Stimulated activated CD8-positive, alpha-beta memory T cell treated with anti-CD3 and anti-CD28 coated beads, Interleukin-4, amount 100 ng/mL, for 1 hour (primary cell): ENCODE measurements around the gene USP50.
"Not testable (repeated sequence)": the region's sequence is repeated elsewhere in the genome, so short reads cannot be mapped to it uniquely, and the experiment has no call there.

Source experiments
- DNase-seq, 2 donors: peaks; one replicate each; pipeline ENCODE4 v3.0.0-alpha.2; 2020; ENCODE audit warnings: low read depth in 2 of 2, low spot score in 1 of 2

The USP50 gene

GRCh38 chr15:50546566-50546965 lies at the start of gene USP50:
Gene USP50 (minus strand): TSS chr15:50546666. CDS start chr15:50546525, 141 bp downstream.
- DNase-seq = no peak

- no peak for DNase-seq
Measured at GRCh38 chr15:50594311-50594710, 47.8 kb upstream of the USP50 start.

GRCh38 chr15:50593761-50594160 lies 47.3 kb upstream of the USP50 start:
- DNase-seq = no peak

GRCh38 chr15:50590288-50590687 lies 43.8 kb upstream of the USP50 start:
- DNase-seq = no peak

DNA sequence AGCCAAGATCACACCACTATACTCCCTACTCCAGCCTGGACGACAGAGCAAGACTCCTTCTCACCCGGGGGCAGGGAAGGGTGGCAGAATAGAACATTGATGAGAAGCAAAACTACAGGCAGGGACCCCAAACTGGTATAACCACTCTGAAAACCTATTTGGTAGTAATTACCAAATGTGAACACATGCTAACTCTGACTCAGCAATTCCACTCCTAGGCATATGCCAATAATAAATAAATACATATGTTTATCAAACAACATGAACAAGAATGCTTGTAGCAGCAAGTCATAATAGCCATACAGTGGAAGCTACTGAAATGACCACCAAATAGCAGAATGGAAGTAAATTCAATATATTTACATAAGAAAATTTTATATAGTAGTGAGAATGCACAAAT lies 31.0 kb upstream of the USP50 start:
- no peak for DNase-seq

DNA sequence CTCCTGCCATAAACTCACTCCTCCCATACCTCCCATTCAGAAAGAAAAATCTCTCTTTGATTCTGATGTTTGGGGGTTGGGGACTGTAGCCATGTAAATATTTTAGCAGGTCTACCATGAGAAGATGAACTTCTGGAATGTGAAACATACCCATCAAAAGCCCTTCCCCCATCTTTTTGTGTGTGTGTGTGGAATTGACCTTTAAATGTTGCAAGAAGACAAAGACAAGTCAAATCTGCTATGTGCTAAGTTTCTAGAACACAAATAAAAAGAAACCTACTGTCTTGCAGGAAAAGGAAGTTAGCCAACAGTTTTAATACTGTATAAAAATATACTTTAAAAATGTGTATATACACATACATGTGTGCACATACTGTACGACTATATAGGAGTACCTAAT lies 29.7 kb upstream of the USP50 start:
- DNase-seq = no peak

- not testable (repeated sequence) for DNase-seq
Measured at GRCh38 chr15:50573842-50574241, 27.4 kb upstream of the USP50 start.

- no peak for DNase-seq
Measured at GRCh38 chr15:50563756-50564155, 17.3 kb upstream of the USP50 start.

GRCh38 chr15:50562735-50563640 lies 16.5 kb upstream of the USP50 start:
- no peak for DNase-seq

- no peak for DNase-seq
Measured at GRCh38 chr15:50558012-50558411, 11.5 kb upstream of the USP50 start.

DNA sequence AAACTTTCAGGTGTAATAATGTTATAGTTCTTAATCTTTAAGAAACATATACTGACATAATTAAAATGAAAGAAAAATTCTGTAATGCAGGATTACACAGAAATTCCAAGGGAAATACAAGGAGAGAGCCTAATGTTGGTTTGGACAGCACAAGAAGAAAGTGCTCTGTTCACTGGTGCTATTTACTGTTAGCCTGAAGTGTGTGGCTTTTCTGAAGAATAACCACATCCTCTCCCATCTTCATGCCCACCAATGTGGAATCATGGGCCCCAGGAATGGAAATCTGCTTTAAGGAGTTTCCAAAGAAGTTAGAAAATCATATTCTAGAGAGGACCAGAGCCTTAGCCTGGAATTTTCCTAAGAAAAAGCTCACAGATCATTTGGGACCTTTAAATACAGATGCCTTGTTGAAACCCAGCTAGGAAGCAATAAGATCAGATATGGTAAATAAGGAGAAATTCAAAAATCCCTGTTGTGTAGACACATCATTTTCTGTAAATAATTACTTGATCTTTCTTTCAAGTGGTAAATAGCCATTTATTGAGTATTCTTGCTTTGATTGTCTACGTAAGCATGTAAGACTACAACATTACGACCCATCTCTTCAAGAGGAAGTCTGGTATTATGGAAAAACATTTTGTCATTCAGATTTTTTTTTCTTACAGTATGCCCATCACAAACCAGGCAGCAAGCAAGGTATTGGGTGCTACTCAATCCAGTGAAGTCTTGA lies 10.3 kb upstream of the USP50 start:
- DNase-seq = no peak

- DNase-seq = no peak
Measured at GRCh38 chr15:50552238-50552637, 5.8 kb upstream of the USP50 start.

GRCh38 chr15:50549326-50549725 lies 2.9 kb upstream of the USP50 start:
- no peak for DNase-seq

- no peak for DNase-seq
Measured at GRCh38 chr15:50544368-50544767, 2.1 kb downstream of the USP50 start.

DNA sequence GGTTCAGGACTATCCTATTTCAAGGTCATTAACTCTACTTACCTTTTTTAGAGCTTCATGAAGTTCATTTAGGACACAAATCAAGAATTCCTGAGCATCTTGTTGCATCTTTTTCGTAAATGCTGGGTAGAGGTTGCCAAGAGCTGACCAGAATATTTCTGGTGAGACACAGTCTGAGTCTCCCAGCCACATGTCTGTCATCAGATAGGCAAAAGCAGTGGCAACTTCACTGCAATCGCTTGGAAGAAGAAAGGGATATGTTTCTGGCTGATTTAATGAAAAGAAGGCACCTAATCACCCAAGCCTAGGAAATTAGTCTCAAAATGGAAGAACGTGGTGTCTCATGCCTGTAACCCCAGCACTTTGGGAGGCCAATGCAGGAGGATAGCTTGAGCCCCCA lies 2.9 kb downstream of the USP50 start:
- no peak for DNase-seq

GRCh38 chr15:50542887-50543210 lies 3.6 kb downstream of the USP50 start:
- no peak for DNase-seq

DNA sequence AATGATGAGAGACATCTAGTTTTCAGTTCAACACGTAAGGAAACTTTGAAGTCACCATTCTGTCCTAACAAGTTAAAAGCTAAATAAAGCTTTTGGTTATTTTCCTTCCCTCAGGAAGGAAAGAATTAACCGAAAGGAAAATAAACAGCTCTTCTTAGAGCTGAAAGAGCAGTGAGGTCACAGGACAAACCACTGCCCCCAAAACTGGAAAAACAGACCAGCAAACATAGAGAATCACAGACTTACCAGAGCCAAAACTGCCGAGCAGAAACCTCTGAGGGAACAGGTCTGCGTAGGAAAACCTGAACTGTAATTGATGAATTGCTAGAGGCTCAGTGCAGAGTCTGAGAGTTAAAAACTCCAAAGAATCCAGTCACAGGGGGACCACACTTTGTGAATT lies 14.7 kb downstream of the USP50 start:
- no peak for DNase-seq

GRCh38 chr15:50531163-50531562 lies 15.3 kb downstream of the USP50 start:
- DNase-seq = no peak

DNA sequence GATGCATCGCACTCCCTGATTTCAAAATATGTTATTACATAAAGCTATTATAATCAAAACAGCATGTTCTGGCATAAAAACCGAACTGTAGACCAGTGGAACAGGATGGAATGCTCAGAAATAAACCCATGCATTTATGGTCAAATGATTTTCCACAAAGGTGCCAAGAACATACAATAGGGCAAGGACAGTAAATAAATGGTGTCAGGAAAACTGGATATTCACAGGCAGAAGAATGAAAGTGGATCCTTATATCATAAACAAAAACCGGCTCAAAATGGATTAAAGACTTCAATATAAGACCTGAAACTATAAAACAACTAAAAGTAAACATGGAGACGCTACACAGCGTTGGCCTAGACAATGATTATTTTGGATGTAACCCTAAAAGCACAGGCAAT lies 22.6 kb downstream of the USP50 start:
- no peak for DNase-seq

DNA sequence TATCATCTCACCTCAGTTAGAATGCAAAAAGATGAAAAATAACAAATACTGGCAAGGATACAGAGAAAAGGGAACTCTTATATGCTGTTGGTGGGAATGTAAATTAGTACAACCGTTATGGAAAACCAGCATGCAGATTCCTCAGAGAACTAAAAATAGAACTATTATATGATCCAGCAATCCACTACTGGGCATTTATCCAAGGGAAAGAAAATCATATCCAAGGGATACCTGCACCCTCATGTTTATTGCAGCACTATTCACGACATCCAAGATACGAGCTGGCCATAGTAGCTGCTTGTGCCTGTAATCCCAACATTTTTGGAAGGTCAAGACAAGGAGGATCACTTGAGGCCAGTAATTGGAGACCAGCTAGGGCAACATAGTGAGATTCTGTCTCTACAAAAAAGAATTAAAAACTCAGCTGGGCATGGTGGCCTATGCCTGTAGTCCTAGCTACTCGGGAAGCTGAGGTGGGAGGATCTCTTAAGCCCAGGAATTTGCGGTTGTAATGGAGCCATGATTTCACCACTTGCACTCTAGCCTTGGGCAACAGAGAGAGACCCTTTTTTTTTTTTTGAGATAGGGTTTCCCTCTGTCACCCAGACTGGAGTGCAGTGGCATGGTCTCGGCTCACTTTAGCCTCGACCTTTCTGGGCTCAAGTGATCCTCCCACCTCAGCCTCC lies 26.6 kb downstream of the USP50 start:
- DNase-seq = no peak

DNA sequence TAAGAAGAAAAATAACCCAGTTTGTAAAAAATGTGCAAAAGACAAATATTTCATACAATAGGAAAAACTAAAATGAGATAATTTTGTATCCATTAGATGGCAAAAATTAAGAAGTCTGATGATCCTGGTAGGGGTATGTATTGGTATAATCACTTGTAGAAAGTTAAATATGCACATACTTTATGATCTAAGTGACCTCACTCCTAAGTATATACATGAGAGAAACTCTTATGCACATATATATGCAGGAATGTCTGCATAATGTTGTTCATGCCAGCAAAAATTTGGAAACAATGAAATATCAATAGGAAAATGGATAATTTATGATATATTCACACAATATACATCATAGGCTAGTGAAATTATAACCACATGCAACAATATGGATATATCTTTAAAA lies 33.5 kb downstream of the USP50 start:
- DNase-seq = no peak

GRCh38 chr15:50506121-50506520 lies 40.3 kb downstream of the USP50 start:
- DNase-seq = no peak
